PC-9 (cell line): ENCODE measurements around the gene IRF4. TPM values are rescaled to one million over a fixed set of nuclear protein-coding genes. Genes with fewer than 3 reads are reported as not detected.

ENCODE experiments used
- BruUV-seq: library from RNA; stranded (reverse); fragments of 400-500 nt; replicated peaks from 2 replicates; lab custom pipeline; 2021; lab: Mats Ljungman, UMichigan
- CTCF ChIA-PET: fragments of 300-600 bp; sonication (Branson Sonifier 250); formaldehyde crosslinking; loops from one replicate; lab custom pipeline; 2022; ENCODE audit warnings: antibody characterized with exemption; lab: Charles Lee
- POLR2A ChIA-PET: fragments of 300-600 bp; sonication (Branson Sonifier 250); formaldehyde crosslinking; loops from one replicate; lab custom pipeline; 2022; ENCODE audit warnings: antibody characterized with exemption; ENCODE audit not compliant: unreplicated experiment; lab: Charles Lee
- DNase-seq, 2 experiments: peaks; one replicate each; pipeline versions ENCODE4 v3.0.0 to v3.0.0-alpha.2; 2015 to 2022; ENCODE audit warnings: mixed read lengths in 1 of 2
- H2AFZ ChIP-seq: fragments of 200-600 bp; sonication (generic); 2 replicates; pipeline ENCODE4 v1.8.1; 2017; ENCODE audit warnings: antibody characterized with exemption
- H3F3A ChIP-seq: fragments of 200-600 bp; sonication (generic); 2 replicates; pipeline ENCODE4 v1.8.1; 2017; ENCODE audit warnings: antibody characterized with exemption, mild to moderate bottlenecking, low read depth; ENCODE audit not compliant: insufficient read depth
- H3K27ac ChIP-seq: fragments of 200-600 bp; sonication (generic); 2 replicates; pipeline ENCODE4 v1.6.1; 2016; ENCODE audit warnings: mixed run types
- H3K27me3 ChIP-seq: fragments of 200-600 bp; sonication (generic); 2 replicates; pipeline ENCODE4 v1.6.1; 2016; ENCODE audit warnings: low read depth, mixed run types; ENCODE audit not compliant: insufficient read depth
- H3K36me3 ChIP-seq: fragments of 200-600 bp; sonication (generic); 2 replicates; pipeline ENCODE4 v1.6.1; 2016; ENCODE audit warnings: low read depth, mixed run types
- H3K4me1 ChIP-seq: fragments of 200-600 bp; sonication (generic); replicated peaks from 2 replicates; pipeline ENCODE4 v1.6.1; 2016; ENCODE audit warnings: mixed run types; ENCODE audit not compliant: insufficient read depth
- H3K4me2 ChIP-seq: fragments of 200-600 bp; sonication (generic); 2 replicates; pipeline ENCODE4 v1.6.1; 2017; ENCODE audit warnings: mixed run types
- H3K4me3 ChIP-seq: fragments of 200-600 bp; sonication (generic); 2 replicates; pipeline ENCODE4 v1.6.1; 2016; ENCODE audit warnings: mixed run types
- H3K79me2 ChIP-seq: fragments of 200-600 bp; sonication (generic); 2 replicates; pipeline ENCODE4 v1.6.1; 2017; ENCODE audit warnings: low read depth, mixed run types
- H3K9me2 ChIP-seq: fragments of 200-600 bp; sonication (generic); 2 replicates; pipeline ENCODE4 v1.8.1; 2017; ENCODE audit warnings: mild to moderate bottlenecking; ENCODE audit not compliant: insufficient read depth
- H3K9me3 ChIP-seq: fragments of 200-600 bp; sonication (generic); 2 replicates; pipeline ENCODE4 v1.8.1; 2016; ENCODE audit warnings: low read depth; ENCODE audit not compliant: insufficient read depth
- H4K20me1 ChIP-seq: fragments of 200-600 bp; sonication (generic); 2 replicates; pipeline ENCODE4 v1.8.1; 2017; ENCODE audit not compliant: insufficient read depth
- CTCF ChIP-seq: fragments of 200-600 bp; sonication (generic); conservative IDR thresholded peaks from 2 replicates; pipeline ENCODE4 v1.6.1; 2017; ENCODE audit warnings: mixed run types, antibody characterized with exemption, mild to moderate bottlenecking, moderate library complexity
- EZH2 ChIP-seq: fragments of 200-600 bp; sonication (generic); IDR thresholded peaks from 2 replicates; pipeline ENCODE4 v1.8.0; 2017; ENCODE audit warnings: antibody characterized with exemption, low read depth
- intact Hi-C: fragments of 100-400 bp; cut with micrococcal nuclease; formaldehyde crosslinking; loops from one replicate; pipeline ENCODE4 v1.10.0; 2022; ENCODE audit not compliant: unreplicated experiment
- total RNA-seq: library from RNA; stranded (reverse); gene quantifications from 2 replicates; pipeline ENCODE4 v1.2.3, GENCODE V29; 2021

IRF4 gene
- total RNA-seq, 1 experiment from 2014 or later: not detected

- H3K27me3 ChIP-seq: peaks cover 100% of the 10 kb centered on the region
- no peaks in the 10 kb centered on the region for H3K79me2 ChIP-seq
- ChIA-PET POLR2A (no interaction called here), CTCF (no interaction called here)
- H2AFZ ChIP-seq: no peak overlapping the region
- H3K9me3 ChIP-seq: no peaks in the 10 kb centered on the region
- H3K9me2 ChIP-seq: no peaks in the 10 kb centered on the region
- no peak for TF ChIP-seq CTCF
- TF ChIP-seq EZH2: no peak
- no peaks in the 10 kb centered on the region for H3K36me3 ChIP-seq
- H3K4me2 ChIP-seq: no peak overlapping the region
- no peak overlapping the region for H3K27ac ChIP-seq
- DNase-seq: no peak
- no peak overlapping the region for H3K4me3 ChIP-seq
- BruUV-seq: no TSS peak
- no peaks in the 10 kb centered on the region for H3K4me1 ChIP-seq
- no peaks in the 10 kb centered on the region for H3F3A ChIP-seq
- intact Hi-C loops: no loop called here
- H4K20me1 ChIP-seq: no peaks in the 10 kb centered on the region
Measured at GRCh38 chr6:350371-350770, 41.2 kb upstream of the IRF4 start.

- no peaks in the 10 kb centered on the region for H3K79me2 ChIP-seq
- H3K4me3 ChIP-seq: no peak overlapping the region
- no TSS peak for BruUV-seq
- ChIA-PET POLR2A (no interaction called here), CTCF (no interaction called here)
- no peaks in the 10 kb centered on the region for H4K20me1 ChIP-seq
- no peak overlapping the region for H2AFZ ChIP-seq
- H3K36me3 ChIP-seq: no peaks in the 10 kb centered on the region
- TF ChIP-seq CTCF (no peak), EZH2 (no peak)
- no peaks in the 10 kb centered on the region for H3K9me3 ChIP-seq
- H3K4me1 ChIP-seq: no peaks in the 10 kb centered on the region
- intact Hi-C loops: no loop called here
- H3F3A ChIP-seq: no peaks in the 10 kb centered on the region
- no peak overlapping the region for H3K27ac ChIP-seq
- DNase-seq: no peak
- peaks cover 100% of the 10 kb centered on the region for H3K27me3 ChIP-seq
- H3K9me2 ChIP-seq: no peaks in the 10 kb centered on the region
- H3K4me2 ChIP-seq: no peak overlapping the region
Measured at GRCh38 chr6:351011-351866, 40.3 kb upstream of the IRF4 start.

- Histone ChIP-seq H2AFZ (no peak overlapping the region), H3K9me3 (no peaks in the 10 kb centered on the region), H4K20me1 (no peaks in the 10 kb centered on the region), H3K79me2 (no peaks in the 10 kb centered on the region), H3K4me2 (no peak overlapping the region), H3F3A (no peaks in the 10 kb centered on the region), H3K27me3 (peaks cover 100% of the 10 kb centered on the region), H3K9me2 (no peaks in the 10 kb centered on the region), H3K27ac (no peak overlapping the region), H3K4me1 (no peaks in the 10 kb centered on the region), H3K36me3 (no peaks in the 10 kb centered on the region), H3K4me3 (no peak overlapping the region)
- no TSS peak for BruUV-seq
- ChIA-PET POLR2A (no interaction called here), CTCF (no interaction called here)
- no peak for DNase-seq
- TF ChIP-seq EZH2 (no peak), CTCF (no peak)
- intact Hi-C loops: no loop called here
Measured at GRCh38 chr6:351867-352289, 39.7 kb upstream of the IRF4 start.
